ENCODE results near the gene DOP1B.
"Not testable (repeated sequence)": the region's sequence is repeated elsewhere in the genome, so short reads cannot be mapped to it uniquely, and the experiment has no call there.

The DOP1B gene

GRCh38 chr21:36156815-36157670, at the start of gene DOP1B:
TSS of gene DOP1B (plus strand) at chr21:36156824. CDS start at chr21:36164734, 7,910 bp downstream.
- DNase-seq (ENCODE audit: low read depth in 2 of 2): no peak

- no peak for DNase-seq (ENCODE audit: low read depth in 2 of 2)
Observed at GRCh38 chr21:36109868-36110267, 46.8 kb upstream of the DOP1B start.

DNA sequence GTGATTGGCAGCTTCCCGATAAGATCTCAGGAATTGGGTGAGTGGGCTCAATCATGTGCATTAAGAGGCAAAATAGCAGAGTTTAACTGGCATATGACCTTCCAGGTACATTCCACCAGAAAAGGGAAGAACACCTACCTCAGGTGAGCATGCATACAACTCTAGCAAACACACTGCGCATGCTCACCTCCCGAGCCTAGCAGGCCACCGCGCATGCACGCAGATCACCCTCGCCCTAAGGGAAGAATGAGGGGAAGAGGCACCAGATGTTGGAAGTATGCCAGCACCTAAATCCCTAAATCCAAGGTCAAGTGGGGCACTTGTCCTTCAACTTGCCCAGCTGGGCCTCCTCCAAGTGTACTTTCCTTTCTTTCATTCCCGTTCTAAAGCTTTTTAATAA, 45.4 kb upstream of the DOP1B start:
- no peak for DNase-seq (ENCODE audit: low read depth in 2 of 2)

DNA sequence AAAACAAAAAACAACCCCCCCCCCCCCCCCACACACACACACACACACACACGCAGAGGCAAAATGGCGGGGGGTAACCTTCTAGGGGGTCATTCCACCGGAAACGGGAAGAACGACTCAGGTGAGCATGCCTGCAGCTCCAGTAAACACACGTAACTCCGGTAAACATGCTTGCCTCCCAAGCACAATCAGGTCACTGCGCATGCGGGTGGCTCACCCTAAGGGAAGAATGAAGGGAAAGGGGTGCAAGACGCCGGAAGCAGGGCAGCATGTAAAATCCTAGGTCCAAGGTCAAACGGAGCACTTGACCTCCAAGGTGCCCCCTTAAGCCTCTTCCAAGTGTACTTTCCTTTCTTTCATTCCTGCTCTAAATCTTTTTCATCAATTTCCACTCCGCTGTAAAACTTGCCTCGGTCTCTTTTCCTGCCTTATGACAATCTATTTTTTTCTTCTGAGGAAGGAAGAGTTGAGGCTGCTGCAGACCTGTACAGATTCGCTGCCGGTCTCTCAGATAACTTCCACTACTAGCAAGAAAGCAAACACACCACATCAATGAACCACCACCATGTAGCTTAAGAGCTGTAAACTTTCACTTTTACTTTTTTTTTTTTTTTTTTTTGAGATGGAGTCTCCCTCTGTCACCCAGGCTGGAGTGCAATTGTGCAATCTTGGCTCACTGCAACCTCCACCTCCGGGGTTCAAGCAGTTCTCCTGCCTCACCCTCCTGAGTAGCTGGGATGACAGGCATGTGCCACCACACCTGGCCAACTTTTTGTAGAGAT, 42.8 kb upstream of the DOP1B start:
- no peak for DNase-seq (ENCODE audit: low read depth in 2 of 2)

GRCh38 chr21:36115138-36115730, 41.4 kb upstream of the DOP1B start:
- DNase-seq (ENCODE audit: low read depth in 2 of 2): no peak

DNA sequence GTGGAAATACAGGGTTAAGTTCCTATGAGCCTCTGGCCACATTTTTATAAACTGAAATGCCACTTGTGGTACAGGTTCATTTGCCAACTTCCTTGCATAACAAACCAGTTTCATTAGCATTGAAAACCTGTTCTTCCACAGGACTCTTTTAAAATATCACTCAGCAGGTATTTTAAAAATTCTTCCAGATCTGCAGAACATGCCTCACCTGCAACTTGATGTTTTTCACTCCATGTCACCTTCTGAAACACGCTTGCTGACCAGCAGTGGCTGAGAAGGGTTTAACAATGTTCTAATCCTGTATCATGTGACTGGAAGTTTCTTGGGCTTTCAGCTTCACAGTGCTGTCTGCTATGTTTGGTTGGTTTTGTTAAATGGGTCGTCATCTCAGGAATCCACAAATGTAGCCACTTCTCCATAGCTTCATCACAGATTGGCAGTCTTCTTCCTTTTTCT, 39.3 kb upstream of the DOP1B start:
- DNase-seq (ENCODE audit: low read depth in 2 of 2): no peak

GRCh38 chr21:36120304-36120888, 36.2 kb upstream of the DOP1B start:
- DNase-seq (ENCODE audit: low read depth in 2 of 2): no peak

DNA sequence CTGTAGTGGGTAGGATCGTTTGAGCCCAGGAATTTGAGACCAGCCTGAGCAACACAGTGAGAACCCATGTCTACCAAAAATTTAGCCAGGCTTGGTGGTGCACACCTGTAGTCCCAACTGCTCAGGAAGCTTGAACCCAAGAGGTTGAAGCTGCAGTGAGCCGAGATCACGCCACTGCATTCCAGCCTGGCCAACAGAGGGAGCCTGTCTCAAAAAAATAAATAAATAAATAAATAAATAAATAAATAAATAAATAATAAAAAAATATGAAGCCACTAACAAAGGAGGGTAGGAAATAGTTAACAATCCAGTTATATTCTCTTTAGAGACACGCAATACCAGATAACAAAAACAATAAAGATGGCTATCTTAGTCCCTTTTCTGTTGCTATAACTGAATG, 33.6 kb upstream of the DOP1B start:
- no peak for DNase-seq (ENCODE audit: low read depth in 2 of 2)

DNA sequence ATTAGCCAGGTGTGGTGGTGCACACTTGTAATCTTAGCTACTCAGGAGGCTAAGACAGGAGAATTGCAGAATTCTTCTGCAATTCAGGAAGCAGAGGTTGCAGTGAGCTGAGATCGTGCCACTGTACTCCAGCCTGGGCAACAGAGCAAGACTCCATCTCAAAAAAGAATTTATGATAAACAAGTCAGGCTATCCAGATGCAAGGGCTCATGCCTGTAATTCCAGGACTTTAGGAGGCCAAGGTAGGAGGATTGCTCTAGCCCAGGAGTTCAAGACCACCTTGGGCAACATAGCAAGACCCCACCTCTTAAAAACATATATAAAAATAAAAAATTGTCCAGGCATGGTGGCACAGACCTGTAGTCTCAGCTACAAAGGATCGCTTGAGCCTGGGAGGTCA, 32.2 kb upstream of the DOP1B start:
- DNase-seq (ENCODE audit: low read depth in 2 of 2): no peak

DNA sequence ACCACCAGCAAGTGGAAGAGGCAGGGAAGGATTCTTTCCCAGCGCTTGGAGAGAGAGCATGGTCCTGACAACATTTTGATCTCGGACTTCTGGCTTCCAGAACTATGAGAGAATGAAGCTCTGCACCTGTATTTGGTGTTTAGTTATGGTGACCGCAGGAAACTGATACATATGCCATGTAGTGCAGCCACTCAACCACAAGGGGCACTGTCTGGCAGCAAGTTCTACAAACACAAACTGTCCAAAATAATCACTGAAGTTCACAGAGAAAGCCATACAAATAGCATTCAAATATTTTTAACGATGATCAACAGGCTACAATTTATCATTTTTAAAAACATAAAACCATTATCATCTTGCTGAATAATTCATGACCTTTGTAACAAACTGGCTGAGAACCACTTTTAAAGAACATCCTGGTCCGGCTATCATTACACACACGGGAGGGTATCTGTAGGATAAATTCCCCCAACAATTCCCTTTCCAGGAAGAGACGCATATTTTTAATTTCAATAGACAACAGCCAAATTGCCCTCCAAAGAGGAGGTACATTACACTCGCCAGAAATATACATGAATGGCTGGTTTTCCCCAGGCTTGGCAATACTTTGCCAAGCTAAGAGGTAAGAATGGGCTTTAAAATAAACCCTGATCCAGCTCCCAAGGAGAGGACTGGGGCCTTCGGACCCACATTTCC, 31.0 kb upstream of the DOP1B start:
- DNase-seq (ENCODE audit: low read depth in 2 of 2): no peak

GRCh38 chr21:36126208-36126565, 30.4 kb upstream of the DOP1B start:
- no peak for DNase-seq (ENCODE audit: low read depth in 2 of 2)

GRCh38 chr21:36126621-36127110, 30.0 kb upstream of the DOP1B start:
- DNase-seq (ENCODE audit: low read depth in 2 of 2): no peak

DNA sequence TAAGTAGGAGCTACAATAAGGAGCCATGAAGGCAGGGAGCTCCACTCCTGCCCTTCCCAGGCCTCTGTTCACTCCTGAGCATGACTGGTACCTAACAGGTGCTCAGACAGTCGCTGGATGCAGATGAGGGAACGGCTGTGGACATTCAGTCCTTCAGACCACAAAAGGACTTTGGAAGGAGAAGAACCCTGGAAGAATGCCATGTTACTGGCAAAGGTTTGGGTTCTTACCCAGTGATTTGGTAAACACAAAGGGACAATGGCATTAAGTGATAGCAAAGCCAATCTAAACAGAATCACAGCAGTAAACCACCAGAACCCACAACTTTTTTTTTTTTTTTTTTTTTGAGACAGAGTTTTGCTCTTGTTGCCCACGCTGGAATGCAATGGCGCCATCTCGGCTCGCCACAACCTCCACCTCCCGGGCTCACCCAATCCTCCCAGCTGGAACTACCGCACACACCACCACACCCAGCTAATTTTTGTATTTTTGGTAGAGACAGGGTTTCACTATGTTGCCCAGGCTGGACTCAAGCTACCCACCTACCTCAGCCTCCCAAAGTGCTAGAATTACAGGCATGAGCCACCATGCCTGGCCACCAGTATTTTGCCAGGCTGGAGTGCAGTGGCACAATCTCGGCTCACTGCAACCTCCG, 29.2 kb upstream of the DOP1B start:
- DNase-seq (ENCODE audit: low read depth in 2 of 2): no peak

- DNase-seq (ENCODE audit: low read depth in 2 of 2): no peak
Observed at GRCh38 chr21:36127977-36128376, 28.6 kb upstream of the DOP1B start.

GRCh38 chr21:36129219-36129618, 27.4 kb upstream of the DOP1B start:
- DNase-seq (ENCODE audit: low read depth in 2 of 2): no peak

- DNase-seq (ENCODE audit: low read depth in 2 of 2): not testable (repeated sequence)
Observed at GRCh38 chr21:36130414-36130762, 26.2 kb upstream of the DOP1B start.

- DNase-seq (ENCODE audit: low read depth in 2 of 2): not testable (repeated sequence)
Observed at GRCh38 chr21:36130839-36131238, 25.8 kb upstream of the DOP1B start.

DNA sequence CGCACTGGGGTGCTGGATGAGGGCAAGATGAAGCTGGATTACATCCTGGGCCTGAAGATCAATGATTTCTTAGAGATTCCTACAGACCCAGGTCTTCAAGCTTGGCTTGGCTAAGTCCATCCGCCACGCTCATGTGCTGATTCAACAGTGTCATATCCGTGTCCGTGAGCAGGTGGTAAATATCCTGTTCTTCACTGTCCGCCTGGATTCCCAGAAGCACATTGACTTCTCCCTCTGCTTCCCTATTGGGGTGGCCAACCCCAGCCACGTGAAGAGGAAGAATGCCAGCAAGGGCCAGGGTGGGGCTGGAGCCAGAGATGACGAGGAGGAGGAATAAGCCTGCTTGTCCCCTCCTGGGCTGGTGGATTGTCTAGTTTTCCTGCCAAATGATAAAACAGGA, 23.9 kb upstream of the DOP1B start:
- no peak for DNase-seq (ENCODE audit: low read depth in 2 of 2)

GRCh38 chr21:36134803-36135390, 21.7 kb upstream of the DOP1B start, which contains the start of gene CBR3:
TSS of gene CBR3 (plus strand) at chr21:36135079. CDS start at chr21:36135193, 114 bp downstream.
- DNase-seq (ENCODE audit: low read depth in 2 of 2): no peak

GRCh38 chr21:36135391-36136102, 21.1 kb upstream of the DOP1B start:
- DNase-seq (ENCODE audit: low read depth in 2 of 2): no peak
